ENCODE results near the gene MRPL24.

The MRPL24 gene

DNA sequence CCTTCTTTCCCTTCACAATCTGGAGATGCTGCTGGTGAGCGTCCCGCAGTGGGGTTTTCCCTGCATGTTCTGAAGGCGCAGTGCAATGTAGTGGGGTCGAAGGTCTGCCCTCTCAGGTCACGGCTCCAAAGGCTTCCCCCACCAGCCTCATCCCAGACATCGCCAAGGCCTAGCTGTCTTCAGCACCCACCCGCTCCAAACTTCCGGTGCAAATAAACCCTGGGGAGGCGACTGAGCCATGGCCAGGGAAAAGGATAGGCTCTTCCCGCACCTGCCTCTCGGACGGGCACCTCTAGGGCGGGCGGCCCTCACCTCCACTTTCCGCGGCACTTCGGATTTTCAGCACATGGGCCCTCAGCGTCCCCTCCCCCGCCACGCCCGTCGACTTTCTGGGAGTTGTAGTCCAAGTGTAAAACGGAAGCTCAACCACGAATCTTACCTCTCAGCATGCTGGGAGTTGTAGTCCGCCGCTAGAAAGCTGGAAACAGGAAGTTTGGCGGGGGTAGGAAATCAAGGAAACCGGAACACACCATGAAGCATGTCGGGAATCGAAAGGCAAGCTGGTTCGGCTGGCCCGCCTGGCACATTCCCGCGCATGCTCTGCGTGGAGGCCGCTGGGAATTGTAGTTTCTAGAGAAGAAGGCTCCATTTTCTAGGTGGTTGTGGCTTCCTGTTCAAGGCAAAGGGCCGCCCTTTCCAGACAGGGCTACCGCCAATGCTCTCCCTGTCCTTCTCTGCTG is at the start of gene MRPL24 (continued):
- TF ChIP-seq ZNF223 (tag by site-specific recombination; IDR thresholded peaks at IDR 0.05) = no peak
- no peak for TF ChIP-seq ZNF768 (tag by site-specific recombination; IDR thresholded peaks at IDR 0.05)
- no peak for TF ChIP-seq ZNF404 (tag by site-specific recombination; IDR thresholded peaks at IDR 0.05)
- TF ChIP-seq, protein P1, sequence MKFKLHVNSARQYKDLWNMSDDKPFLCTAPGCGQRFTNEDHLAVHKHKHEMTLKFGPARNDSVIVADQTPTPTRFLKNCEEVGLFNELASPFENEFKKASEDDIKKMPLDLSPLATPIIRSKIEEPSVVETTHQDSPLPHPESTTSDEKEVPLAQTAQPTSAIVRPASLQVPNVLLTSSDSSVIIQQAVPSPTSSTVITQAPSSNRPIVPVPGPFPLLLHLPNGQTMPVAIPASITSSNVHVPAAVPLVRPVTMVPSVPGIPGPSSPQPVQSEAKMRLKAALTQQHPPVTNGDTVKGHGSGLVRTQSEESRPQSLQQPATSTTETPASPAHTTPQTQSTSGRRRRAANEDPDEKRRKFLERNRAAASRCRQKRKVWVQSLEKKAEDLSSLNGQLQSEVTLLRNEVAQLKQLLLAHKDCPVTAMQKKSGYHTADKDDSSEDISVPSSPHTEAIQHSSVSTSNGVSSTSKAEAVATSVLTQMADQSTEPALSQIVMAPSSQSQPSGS (tag by site-specific recombination; IDR thresholded peaks at IDR 0.05; ENCODE audit: low read depth) = no peak
- no peak for TF ChIP-seq HOXC10 (CRISPR knock-in tag; IDR thresholded peaks at IDR 0.05)
- TF ChIP-seq ZIC2 (tag by site-specific recombination; IDR thresholded peaks at IDR 0.05) = peak; percentile 14; the same call in 1 of the 2 replicates
- peak; percentile 86 for TF ChIP-seq KLF10 (tag by site-specific recombination; IDR thresholded peaks at IDR 0.05)
- TF ChIP-seq, protein P2, sequence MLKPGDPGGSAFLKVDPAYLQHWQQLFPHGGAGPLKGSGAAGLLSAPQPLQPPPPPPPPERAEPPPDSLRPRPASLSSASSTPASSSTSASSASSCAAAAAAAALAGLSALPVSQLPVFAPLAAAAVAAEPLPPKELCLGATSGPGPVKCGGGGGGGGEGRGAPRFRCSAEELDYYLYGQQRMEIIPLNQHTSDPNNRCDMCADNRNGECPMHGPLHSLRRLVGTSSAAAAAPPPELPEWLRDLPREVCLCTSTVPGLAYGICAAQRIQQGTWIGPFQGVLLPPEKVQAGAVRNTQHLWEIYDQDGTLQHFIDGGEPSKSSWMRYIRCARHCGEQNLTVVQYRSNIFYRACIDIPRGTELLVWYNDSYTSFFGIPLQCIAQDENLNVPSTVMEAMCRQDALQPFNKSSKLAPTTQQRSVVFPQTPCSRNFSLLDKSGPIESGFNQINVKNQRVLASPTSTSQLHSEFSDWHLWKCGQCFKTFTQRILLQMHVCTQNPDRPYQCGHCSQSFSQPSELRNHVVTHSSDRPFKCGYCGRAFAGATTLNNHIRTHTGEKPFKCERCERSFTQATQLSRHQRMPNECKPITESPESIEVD (tag by site-specific recombination; IDR thresholded peaks at IDR 0.05) = no peak
- TF ChIP-seq ZNF571 (tag by site-specific recombination; IDR thresholded peaks at IDR 0.05) = no peak
- no peak for TF ChIP-seq ZNF558 (tag by site-specific recombination; IDR thresholded peaks at IDR 0.05)
- TF ChIP-seq ZNF302 (tag by site-specific recombination; IDR thresholded peaks at IDR 0.05; ENCODE audit: low read depth) = no peak
- peak; percentile 84 for TF ChIP-seq ZBTB20 (tag by site-specific recombination; IDR thresholded peaks at IDR 0.05)
- TF ChIP-seq FEZF1 (tag by site-specific recombination; IDR thresholded peaks at IDR 0.05) = no peak
- TF ChIP-seq ZNF140 (tag by site-specific recombination; IDR thresholded peaks at IDR 0.05) = no peak
- peak; percentile 92 for TF ChIP-seq ZBTB8A (tag by site-specific recombination; IDR thresholded peaks at IDR 0.05)
- TF ChIP-seq, protein P3, sequence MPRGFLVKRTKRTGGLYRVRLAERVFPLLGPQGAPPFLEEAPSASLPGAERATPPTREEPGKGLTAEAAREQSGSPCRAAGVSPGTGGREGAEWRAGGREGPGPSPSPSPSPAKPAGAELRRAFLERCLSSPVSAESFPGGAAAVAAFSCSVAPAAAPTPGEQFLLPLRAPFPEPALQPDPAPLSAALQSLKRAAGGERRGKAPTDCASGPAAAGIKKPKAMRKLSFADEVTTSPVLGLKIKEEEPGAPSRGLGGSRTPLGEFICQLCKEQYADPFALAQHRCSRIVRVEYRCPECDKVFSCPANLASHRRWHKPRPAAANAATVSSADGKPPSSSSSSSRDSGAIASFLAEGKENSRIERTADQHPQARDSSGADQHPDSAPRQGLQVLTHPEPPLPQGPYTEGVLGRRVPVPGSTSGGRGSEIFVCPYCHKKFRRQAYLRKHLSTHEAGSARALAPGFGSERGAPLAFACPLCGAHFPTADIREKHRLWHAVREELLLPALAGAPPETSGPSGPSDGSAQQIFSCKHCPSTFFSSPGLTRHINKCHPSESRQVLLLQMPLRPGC (tag by site-specific recombination; IDR thresholded peaks at IDR 0.05) = no peak; the same call in 1 of the 2 replicates
- TF ChIP-seq ZNF157 (tag by site-specific recombination; IDR thresholded peaks at IDR 0.05) = no peak
- TF ChIP-seq OSR2 (tag by site-specific recombination; IDR thresholded peaks at IDR 0.05) = no peak; the same call in 1 of the 2 replicates
- TF ChIP-seq, protein P4, sequence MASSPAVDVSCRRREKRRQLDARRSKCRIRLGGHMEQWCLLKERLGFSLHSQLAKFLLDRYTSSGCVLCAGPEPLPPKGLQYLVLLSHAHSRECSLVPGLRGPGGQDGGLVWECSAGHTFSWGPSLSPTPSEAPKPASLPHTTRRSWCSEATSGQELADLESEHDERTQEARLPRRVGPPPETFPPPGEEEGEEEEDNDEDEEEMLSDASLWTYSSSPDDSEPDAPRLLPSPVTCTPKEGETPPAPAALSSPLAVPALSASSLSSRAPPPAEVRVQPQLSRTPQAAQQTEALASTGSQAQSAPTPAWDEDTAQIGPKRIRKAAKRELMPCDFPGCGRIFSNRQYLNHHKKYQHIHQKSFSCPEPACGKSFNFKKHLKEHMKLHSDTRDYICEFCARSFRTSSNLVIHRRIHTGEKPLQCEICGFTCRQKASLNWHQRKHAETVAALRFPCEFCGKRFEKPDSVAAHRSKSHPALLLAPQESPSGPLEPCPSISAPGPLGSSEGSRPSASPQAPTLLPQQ (tag by site-specific recombination; IDR thresholded peaks at IDR 0.05) = peak; percentile 84
- TF ChIP-seq, protein P5, sequence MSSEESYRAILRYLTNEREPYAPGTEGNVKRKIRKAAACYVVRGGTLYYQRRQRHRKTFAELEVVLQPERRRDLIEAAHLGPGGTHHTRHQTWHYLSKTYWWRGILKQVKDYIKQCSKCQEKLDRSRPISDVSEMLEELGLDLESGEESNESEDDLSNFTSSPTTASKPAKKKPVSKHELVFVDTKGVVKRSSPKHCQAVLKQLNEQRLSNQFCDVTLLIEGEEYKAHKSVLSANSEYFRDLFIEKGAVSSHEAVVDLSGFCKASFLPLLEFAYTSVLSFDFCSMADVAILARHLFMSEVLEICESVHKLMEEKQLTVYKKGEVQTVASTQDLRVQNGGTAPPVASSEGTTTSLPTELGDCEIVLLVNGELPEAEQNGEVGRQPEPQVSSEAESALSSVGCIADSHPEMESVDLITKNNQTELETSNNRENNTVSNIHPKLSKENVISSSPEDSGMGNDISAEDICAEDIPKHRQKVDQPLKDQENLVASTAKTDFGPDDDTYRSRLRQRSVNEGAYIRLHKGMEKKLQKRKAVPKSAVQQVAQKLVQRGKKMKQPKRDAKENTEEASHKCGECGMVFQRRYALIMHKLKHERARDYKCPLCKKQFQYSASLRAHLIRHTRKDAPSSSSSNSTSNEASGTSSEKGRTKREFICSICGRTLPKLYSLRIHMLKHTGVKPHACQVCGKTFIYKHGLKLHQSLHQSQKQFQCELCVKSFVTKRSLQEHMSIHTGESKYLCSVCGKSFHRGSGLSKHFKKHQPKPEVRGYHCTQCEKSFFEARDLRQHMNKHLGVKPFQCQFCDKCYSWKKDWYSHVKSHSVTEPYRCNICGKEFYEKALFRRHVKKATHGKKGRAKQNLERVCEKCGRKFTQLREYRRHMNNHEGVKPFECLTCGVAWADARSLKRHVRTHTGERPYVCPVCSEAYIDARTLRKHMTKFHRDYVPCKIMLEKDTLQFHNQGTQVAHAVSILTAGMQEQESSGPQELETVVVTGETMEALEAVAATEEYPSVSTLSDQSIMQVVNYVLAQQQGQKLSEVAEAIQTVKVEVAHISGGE (tag by site-specific recombination; conservative IDR thresholded peaks at IDR 0.05; ENCODE audit: low read depth) = peak; percentile 98
- no peak for TF ChIP-seq ZNF155 (tag by site-specific recombination; IDR thresholded peaks at IDR 0.05)
- peak; percentile 64; the same call in 1 of the 2 replicates for TF ChIP-seq ZNF10 (tag by site-specific recombination; IDR thresholded peaks at IDR 0.05)
- no peak for TF ChIP-seq HOXD13 (CRISPR knock-in tag; IDR thresholded peaks at IDR 0.05; ENCODE audit: borderline replicate concordance)
- TF ChIP-seq ZNF23 (tag by site-specific recombination; IDR thresholded peaks at IDR 0.05; ENCODE audit: borderline replicate concordance) = no peak
- no peak for TF ChIP-seq ZNF621 (tag by site-specific recombination; IDR thresholded peaks at IDR 0.05)
- no peak for TF ChIP-seq ZNF146 (tag by site-specific recombination; IDR thresholded peaks at IDR 0.05)
- no peak for TF ChIP-seq ZBTB1 (tag by site-specific recombination; IDR thresholded peaks at IDR 0.05)
- no peak for TF ChIP-seq ZSCAN23 (tag by site-specific recombination; IDR thresholded peaks at IDR 0.05)
- TF ChIP-seq ZNF560 (tag by site-specific recombination; IDR thresholded peaks at IDR 0.05; ENCODE audit: borderline replicate concordance) = no peak
- TF ChIP-seq ZNF324 (tag by site-specific recombination; IDR thresholded peaks at IDR 0.05) = peak; percentile 64
- no peak for TF ChIP-seq ZNF530 (tag by site-specific recombination; IDR thresholded peaks at IDR 0.05; ENCODE audit: low read depth)
- TF ChIP-seq, protein P6, sequence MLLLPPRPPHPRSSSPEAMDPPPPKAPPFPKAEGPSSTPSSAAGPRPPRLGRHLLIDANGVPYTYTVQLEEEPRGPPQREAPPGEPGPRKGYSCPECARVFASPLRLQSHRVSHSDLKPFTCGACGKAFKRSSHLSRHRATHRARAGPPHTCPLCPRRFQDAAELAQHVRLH (tag by site-specific recombination; IDR thresholded peaks at IDR 0.05) = peak; percentile 100

All from HEK293 (cell line).